Stimulated activated CD4-positive, alpha-beta T cell treated with anti-CD3 and anti-CD28 coated beads, Interleukin-2, amount 100 ng/mL, for 48 hours (primary cell): Measurements from ENCODE around the gene PCGF2.

Experiments
- DNase-seq, 2 donors: peaks; one replicate each; pipeline ENCODE4 v3.0.0-alpha.2; 2020

Gene PCGF2

DNA sequence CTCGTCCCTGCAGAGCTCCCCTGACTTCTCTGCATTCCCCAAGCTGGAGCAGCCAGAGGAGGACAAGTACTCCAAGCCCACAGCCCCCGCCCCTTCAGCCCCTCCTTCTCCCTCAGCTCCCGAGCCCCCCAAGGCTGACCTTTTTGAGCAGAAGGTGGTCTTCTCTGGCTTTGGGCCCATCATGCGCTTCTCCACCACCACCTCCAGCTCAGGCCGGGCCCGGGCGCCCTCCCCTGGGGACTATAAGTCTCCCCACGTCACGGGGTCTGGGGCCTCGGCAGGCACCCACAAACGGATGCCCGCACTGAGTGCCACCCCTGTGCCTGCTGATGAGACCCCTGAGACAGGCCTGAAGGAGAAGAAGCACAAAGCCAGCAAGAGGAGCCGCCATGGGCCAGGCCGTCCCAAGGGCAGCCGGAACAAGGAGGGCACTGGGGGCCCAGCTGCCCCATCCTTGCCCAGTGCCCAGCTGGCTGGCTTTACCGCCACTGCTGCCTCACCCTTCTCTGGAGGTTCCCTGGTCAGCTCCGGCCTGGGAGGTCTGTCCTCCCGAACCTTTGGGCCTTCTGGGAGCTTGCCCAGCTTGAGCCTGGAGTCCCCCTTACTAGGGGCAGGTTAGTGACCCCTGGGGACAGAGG is 31.6 kb downstream of the PCGF2 start:
- DNase-seq = no peak

DNA sequence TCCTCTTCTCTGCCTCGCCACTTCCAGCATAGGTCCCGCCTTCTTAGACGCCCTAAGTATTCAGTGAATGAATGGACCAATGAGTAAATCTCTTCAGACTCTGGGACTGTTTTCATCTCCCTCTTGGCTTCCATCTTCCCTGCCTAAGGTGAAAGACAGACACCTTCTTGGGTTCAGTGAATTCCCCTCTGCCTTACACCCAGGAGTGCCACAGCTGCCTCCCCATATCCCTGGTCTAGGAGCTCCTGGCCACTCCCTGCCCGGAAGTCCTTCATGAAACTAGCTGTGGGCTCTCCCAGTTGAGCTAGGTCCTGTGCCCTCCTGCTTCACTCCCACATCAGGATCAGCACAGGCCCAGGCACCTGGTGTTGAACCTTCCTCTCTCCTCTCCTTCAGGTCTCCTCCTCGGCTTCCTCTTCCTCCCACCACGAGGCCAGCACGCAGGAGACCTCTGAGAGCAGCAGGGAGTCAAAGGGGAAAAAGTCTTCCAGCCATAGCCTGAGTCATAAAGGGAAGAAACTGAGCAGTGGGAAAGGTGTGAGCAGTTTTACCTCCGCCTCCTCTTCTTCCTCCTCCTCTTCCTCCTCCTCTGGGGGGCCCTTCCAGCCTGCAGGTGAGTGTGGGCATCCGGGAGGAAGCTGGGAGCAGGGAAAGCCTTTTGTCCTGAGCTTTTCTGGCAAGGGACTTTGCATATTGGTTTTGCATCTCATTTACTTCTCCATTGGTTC is 32.8 kb downstream of the PCGF2 start:
- no peak for DNase-seq

DNA sequence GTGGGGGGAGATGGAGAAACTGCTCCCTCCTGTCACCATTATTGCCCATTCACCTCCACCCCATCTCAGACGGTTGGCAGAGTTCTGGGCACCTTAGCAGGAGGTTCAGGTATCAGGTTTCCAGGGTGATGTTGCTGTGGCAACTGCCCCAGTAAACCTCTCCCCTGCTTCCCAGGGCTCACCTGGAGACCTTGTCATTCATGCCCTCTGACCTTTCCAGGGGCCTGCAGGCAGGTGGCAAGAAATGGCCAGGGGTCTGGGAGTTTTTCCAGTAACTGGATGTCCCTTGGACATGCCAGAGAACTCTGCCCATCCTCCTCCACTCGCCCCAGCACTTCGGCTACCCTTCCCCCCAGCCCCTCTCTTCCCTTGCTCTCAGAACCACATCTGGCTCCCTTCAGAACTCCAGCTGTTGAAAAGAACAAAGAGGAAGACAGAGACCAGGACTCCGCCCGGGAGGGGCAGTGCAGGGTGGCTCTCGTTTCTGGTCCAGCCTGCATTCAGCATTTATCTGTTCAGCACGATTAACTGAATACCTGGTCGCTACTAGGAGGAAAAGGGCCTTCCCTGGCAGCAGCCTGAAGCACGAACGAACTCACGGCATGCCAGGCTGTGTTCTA is 34.6 kb downstream of the PCGF2 start:
- DNase-seq = no peak

DNA sequence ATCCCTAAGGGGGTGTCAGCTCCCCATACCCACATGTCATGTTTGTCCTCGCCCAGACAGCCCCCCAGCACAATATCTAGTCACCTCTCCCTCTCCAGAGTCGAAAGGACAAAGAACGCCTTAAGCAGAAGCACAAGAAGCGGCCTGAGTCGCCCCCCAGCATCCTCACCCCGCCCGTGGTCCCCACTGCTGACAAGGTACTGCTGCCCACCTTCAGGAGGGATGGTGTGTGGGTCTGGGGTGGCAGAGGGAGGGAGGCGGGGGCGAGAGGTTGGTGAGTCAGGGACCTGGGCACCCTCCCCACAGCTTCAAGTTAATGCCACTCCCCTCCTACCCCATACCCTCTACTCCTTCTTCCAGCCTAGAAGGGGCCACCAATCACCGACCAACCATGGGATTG is 35.5 kb downstream of the PCGF2 start:
- DNase-seq = no peak

DNA sequence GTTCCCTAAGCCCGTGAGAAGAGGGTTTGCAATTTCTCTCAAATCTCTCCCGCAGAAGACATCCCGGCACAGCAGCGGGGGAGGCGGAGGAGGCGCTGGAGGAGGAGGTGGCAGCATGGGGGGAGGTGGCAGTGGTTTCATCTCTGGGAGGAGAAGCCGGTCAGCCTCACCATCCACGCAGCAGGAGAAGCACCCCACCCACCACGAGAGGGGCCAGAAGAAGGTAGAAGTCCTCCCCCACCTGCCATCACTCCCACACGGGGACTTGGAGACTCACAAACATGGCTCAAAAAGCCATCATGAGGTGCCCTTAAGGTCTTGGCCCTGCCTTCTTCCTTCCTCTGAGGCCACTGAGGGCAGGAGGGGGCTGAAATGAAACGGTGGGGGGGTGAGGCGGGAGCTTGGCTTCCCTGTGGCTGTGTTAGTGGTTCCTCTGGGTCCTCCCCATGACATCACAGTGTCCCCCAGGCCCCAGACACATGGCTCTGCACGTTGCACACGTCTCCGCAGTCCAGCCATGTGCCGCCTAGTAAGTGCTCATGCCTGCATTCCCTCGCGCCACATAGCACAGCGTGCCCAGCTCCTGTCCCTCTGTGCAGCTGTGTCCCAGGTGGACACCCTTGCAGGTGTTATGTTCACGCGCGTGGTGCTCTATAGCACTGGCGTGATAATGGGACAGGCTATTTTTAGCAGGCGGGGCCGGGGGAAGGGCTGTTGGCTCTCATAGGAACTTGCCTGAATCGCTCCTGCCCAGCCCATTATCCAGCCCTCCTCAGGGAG is 36.2 kb downstream of the PCGF2 start:
- DNase-seq = no peak

DNA sequence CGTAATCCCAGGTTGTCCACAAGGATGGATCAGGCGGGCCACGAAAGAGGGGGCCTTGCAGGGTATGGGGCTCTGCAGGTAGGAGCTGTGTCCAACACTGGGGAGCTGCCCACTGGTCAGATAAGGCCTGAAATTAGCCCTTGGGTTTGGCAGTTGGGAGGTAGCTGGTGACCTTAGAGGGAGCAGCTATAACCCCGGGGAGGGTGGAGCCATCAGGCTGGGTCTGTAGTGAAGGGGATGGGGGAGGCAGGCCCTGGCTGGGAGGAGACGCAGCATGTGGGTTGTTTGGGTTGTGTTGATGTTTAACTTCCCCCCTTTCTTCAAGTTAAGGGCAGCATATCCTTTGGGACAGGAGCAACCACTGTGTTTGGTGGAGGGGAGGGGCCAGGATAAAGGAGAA is 37.2 kb downstream of the PCGF2 start:
- no peak for DNase-seq

DNA sequence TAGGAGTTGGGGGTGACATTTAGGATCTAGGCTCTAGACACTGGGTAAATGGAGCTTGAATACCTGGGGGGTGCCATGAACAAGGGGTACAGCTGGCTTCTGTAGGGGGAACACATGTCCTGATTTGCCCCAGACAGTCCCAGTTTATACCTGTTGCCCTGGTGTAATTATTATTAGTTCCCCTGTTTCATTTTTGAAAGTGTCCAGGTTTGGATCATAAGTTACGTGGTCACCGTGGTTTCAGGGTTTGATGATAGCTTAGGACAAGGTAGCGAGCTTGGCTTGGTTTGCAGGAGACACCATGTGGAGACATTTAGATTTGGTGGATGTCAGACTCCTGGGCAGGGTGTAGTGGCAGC is 37.6 kb downstream of the PCGF2 start:
- DNase-seq = no peak

DNA sequence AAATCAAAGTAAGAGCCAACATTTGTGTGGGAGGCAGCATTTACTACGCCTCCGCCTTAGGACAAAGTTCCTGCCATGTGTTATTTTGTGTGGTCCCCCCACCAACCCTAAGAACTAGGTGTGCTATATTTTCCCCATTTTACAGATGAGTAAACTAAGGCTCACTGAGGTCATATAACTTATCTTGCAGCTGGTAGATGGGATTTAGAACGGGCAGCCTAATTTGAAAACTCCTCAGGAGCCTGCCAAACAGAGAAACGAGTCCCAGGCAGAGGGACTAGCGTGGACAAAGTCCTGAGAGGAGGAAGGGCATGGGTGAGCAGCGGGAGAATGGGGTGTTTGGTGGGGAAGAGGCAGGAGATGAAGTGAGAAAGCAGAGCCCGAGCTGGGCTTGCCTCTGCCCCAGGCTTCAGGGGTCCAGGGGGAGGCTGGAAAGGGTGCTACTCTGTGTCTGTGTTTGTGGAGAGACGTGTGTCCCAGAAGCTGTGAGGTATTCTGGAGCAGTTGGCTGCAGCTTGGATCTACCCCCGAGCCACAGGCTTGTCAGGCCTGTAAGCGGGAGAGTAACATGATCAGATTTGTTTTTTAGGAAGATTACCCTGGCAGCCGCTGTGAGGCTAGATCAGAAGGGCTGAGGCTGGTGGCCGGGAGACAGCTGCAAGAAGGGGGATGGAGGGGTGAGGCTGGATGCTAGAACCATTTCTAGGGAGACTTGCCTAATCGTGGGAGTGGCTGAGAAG is 38.1 kb downstream of the PCGF2 start:
- DNase-seq = no peak

DNA sequence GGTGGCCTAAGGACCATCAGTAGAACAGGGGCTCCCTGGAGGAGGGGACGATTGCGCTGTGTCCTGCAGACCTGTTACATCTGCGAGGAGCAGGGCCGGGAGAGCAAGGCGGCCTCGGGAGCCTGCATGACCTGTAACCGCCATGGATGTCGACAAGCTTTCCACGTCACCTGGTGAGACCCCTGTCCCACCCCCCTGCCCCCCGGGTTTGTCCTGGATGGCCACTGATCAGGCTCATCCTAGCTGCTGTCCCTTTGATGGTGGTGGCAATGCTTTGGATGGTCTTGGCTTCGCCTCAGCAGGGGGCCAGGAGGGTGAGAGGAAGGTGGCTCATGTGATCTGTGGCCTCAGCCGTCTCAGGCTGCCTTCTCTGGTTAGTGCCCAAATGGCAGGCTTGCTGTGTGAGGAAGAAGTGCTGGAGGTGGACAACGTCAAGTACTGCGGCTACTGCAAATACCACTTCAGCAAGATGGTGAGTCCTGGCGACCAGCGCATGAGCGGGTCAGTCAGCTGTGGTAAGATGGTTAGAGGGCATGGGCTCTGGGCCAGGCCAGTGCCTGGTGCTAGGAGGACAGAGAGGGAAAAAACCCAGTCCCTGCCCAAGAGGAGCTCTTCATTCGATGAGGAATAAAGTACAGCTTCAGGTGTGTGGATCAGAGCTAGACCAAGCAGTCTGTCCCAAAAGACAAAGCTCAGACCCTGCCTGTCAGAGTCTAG is 38.9 kb downstream of the PCGF2 start:
- no peak for DNase-seq

DNA sequence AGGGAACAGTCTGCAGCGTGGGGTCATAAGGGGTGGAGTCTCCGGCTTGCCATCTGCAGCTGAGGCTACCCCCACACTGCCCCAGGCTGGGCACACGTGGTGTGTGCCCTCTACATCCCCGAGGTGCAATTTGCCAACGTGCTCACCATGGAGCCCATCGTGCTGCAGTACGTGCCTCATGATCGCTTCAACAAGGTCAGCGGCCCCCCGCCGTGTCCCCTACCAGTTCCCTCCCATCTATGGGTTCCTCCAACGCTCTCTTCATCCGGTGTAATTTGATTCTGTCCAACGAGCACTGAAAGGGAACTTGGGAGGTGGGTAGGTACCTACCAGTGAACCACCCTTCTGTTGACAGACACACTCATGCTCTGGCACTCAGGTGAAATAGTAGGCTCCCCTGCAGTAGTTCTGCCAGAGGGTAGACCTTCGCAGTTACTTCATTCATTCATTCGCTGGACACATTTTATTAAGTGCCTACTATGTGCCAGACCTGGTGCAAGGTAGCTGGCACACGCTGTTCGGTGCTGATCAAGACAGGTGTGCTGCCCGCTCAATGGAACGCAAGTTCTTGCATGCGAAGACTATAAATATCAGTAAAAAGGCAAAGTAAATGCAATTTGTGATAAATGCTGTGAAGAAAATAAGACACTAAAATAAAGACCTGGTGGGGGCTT is 40.3 kb downstream of the PCGF2 start:
- no peak for DNase-seq

DNA sequence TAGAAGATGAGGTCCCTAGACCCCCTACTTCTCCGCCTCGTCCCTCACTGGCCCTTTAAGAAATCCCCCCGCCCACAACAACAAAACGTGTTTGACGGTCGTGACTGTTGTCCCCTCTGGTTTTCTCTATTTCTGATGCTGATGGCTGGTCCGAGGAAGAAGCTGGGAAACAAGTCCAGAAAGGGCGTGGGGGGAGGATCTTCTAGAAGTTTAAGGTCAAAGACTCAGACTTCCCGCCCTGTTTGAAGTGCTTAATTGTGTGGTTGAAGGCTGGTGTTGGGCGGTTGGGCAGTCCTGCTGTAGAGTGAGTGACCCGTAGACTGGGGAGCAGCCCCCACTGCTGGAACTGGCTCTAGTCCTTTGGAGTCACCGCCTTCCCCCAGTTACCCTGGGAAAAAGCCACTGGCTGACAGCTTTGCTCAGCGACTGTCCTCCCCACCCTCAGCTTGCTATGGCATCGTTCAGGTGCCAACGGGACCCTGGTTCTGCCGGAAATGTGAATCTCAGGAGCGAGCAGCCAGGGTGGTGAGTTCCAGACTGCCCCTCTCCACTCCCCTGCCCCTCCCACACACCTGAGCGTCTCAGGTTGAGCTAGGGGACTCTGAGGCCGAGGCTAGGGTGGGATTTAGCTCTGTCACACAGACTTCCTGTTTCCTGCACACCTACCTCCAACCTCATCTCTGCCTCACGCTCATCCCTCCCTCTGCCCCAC is 41.5 kb downstream of the PCGF2 start:
- no peak for DNase-seq

DNA sequence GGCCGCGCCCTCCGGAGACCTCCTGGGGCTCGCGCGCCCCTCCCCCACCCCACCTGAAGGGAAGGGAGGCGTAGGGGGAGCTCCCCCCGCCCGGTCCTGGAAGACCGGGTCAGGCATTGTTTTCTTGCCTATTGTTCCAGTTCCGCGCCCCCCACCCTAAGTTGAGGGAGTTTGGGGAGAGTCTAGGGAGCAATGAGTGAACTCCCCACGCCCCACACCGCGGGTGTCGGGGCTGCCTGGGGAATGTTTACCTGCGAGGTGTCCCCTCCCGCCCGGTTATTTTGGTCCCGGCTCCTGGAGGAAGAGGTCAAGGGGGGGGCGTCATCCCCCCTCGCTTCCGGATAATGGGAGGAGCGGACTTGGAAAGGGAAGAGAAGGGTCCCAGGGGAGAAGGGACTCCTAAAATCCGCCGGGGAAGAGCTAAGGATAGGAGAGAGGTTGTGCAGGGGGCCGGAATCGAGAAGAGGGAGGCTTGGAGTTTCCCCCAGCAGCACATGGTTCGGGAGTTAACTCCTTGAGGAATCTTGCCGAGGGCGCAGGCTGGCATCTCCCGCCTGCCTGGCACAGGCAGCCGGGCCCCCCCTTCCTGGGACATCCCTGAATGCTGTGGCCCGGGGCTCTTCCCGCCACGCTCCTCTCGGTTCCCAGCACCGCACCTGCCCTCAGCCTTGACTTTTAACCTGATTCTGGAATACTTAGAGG is 42.2 kb downstream of the PCGF2 start:
- peak in 1 of 2 donors; percentile 23 for DNase-seq

DNA sequence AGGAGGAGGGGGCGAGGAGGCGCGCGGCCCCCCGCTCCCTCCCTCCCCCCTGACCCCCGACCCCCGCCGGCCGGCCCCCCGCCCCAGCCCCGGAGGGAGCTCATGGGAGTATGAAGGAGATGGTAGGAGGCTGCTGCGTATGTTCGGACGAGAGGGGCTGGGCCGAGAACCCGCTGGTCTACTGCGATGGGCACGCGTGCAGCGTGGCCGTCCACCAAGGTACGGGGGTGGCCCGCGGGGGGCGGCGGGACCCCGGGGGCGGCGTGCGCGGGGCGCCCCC is 42.7 kb downstream of the PCGF2 start:
- no peak for DNase-seq

DNA sequence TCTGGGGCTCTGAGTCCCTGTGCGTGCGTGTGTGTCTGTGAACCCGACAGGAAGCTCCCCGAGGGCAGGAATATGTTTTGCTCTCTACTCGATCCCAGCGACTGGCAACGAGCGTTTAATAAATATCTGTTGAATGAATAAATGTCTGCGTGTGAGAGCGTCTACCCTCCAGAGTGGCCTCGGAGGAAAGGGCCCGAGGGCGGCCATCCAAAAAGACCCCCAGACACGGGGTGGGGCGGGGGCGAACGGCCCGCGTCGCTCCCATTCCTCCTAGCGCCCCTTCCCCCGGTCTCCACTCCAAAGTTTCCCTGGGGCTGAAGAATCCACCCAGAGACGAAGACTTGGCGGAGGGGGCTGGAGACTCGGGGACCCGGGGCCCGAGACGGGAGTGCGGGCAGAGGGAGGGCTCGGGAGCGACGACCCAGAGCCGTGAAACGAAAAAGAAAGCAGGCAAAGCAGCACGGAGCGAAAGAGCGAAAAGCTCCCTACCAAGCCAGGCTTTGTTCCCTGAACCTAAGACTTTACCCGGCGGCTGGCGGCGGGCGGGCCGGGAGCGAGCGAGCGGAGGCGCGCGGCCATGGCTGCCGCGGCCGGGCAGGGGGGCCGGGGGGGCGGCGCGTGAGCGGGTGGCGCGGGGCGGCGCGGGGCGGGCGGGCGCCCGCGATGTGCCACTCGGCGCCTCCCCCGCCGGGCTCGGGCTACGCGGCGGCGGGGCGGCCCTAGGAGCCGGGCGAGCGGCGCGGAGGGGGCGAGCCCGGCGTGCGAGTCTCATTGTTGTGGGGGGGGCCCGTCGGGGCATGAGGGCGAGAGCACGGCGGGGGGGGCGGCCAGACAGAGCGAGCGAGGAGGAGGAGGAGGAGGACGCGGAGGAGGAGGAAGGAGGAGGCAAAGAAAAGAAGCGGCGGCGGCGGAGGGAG is 43.3 kb downstream of the PCGF2 start, which contains the start of gene MLLT6:
Gene MLLT6, plus strand, starts transcription at position 668 of the 917 bp plus-strand sequence. CDS start 360 bp downstream, outside the sequence.
- DNase-seq = peak; percentile 51 to 56

DNA sequence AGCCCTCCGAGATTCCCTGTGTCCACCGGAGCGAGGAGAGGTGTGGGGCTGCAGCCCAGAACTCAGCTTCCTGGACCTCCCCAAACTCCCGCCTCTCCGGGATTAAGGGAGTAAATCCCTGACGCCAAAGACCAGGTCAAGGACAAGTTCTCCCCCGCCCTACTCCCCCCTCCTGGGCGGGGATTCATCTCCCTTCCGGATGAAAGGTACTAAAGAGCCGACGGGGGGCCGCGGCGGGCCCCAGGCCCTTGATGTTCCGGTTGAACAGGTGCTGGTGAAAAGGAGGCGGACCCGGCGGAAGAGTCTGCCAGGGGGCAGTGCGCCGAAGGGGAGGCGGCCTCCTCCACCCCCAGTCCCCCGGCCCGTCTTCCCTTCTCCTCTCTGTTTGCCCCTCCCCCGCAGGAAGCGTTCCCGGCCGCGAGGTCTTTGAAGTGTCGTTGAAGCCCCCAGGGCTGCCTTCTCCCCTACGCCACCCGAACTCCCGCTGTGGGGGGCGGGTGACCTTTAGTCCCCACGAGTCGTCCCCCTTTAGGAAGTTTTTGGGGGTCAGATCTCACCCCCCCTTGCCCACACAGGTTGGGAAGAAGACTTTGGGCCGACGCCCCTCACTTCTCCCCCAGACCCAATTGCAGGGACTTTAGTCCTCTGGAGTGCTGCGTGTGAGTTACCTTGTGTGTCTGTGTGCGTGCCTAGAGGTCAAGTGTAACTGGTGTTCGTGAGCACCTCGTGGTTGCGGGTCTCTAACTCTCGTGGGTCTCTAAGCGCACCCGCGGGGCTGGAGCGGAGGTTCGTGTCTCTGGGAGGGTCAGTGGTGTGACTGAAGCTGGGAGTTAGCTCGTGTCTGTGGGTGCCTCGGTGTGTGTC is 44.2 kb downstream of the PCGF2 start:
- DNase-seq = peak; percentile 78 to 81

DNA sequence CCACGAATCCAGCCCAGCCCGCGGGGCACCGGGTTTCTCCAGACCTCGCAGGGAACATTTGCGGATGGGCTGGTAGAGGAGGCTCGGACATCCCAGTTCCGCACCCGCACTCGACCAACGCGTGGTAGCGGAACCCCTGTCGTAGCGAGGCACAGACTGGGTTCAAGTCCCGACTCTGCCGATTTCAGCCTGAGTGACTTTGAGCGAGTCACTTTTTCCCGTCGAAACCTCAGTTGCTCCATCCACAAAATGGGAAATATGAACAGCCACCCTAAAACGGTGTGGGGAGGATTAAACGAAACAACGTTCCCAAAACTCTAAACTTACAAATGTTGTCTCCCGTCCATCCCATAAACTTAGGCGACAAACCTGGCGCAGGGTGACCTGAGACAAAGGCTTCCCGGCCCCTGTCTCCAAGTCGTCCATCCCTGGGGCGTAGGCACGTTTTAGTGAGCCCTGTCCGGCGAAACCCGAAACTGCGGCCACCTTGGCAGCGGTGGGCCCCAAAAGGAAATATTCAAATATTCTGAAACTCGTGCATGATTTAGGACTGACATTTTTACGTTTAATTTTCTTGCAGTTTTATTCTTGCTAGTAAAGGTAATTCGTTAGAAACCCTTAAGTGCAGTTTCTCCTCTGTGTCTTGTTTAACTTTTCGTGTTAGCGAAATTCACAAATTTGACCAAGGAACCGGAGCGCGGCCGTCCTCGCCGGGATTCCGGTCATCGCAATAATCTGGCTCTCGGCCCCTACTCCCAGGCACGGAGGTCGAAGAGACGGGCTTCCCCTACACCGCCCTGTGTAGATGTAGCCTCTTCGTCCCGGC is 45.0 kb downstream of the PCGF2 start:
- DNase-seq = peak; percentile 26 to 34
